Stimulated activated CD4-positive, alpha-beta T cell treated with anti-CD3 and anti-CD28 coated beads, Interleukin-2, amount 100 ng/mL, for 24 hours (primary cell): Measurements from ENCODE around the gene CAAP1.
"Not testable (repeated sequence)": the region's sequence is repeated elsewhere in the genome, so short reads cannot be mapped to it uniquely, and the experiment has no call there.

Source experiments
- DNase-seq, 2 donors: peaks; one replicate each; pipeline ENCODE4 v3.0.0-alpha.2; 2020

The CAAP1 gene, protein sequence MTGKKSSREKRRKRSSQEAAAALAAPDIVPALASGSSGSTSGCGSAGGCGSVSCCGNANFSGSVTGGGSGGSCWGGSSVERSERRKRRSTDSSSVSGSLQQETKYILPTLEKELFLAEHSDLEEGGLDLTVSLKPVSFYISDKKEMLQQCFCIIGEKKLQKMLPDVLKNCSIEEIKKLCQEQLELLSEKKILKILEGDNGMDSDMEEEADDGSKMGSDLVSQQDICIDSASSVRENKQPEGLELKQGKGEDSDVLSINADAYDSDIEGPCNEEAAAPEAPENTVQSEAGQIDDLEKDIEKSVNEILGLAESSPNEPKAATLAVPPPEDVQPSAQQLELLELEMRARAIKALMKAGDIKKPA

DNA sequence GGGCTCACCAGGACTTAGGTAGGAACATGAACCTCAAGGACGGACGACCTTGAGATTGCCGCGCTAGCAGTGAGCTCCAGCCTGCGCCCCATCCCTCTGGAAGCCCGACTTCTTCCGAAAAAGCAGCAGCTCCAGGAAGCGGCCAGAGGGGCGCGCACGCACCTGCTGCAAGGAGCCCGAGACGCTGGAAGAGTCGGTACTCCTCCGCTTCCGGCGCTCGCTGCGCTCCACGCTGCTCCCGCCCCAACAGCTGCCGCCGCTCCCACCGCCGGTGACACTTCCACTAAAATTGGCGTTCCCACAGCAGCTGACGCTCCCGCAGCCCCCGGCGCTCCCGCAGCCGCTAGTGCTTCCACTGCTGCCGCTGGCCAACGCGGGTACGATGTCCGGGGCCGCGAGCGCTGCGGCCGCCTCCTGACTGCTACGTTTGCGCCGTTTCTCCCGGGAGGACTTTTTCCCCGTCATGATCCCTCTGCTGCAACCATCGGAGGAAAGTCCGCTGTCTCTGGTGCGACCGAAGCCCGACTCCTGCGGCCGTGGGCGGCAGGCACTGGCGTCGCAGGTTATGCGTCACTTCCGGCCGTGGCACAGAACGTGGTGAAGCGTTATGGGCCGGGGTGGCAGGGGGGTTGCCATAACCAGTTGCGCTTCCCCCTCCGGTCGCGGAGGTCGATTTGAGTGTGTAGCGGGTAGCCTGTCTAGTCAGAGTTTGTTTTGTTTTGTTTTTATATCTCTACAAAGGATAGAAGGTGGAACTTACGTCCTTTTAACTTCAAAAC is at the start of gene CAAP1:
CAAP1 (minus strand) TSS at position 552 of the 779 bp plus-strand sequence; CDS start at position 465, 87 bp downstream.
- DNase-seq = peak; percentile 94 to 95

DNA sequence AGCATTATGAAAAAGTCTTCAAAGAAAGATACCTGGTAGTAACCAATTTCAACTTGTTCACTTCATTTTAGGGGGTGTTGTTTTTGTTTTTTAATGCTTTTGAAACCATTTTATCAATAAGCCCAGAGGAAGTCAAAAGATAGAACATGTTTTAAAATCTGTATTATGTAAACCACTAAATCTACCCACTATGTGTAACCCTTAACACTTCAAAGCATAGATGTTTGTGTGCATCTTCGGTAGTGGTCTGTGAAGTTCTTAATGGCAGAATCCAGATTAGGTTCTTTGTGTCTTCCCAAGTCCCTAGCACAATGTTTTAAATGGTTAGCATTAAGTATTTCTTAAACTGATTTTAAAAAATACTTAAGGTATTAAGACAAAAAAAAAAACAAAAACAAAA is 48.2 kb upstream of the CAAP1 start:
- DNase-seq = no peak

DNA sequence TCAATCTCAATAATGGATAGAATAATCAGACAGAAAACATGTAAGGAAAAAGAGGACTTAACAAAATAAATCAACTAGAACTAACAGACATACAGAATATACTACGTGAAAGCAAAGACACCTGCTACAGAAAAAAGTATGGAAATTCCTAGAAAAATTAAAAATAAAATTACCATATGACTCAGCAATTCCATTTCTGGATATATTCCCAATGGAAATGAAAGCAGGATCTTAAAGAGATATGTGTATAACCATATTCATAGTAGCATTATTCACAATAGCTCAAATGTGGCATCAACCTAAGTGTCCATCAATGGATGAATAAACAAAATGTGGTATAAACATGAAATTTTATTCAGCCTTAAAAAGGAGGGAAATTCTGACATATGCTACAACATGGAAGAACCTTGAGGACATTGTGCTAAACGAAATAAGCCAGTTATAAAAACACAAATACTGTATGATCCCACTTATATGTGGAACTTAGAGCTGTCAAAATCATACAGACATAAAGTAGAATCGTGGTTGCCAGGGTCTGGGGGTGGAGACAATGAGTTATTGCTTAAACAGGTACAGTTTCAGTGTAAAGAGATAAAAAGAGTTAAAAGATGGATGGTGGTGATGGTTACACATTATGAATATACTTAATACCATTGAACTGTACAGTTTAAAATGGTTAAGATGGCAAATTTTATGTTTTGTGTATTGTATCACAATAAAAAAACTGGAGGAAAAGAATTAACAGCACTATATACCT is 47.5 kb upstream of the CAAP1 start:
- no peak for DNase-seq

DNA sequence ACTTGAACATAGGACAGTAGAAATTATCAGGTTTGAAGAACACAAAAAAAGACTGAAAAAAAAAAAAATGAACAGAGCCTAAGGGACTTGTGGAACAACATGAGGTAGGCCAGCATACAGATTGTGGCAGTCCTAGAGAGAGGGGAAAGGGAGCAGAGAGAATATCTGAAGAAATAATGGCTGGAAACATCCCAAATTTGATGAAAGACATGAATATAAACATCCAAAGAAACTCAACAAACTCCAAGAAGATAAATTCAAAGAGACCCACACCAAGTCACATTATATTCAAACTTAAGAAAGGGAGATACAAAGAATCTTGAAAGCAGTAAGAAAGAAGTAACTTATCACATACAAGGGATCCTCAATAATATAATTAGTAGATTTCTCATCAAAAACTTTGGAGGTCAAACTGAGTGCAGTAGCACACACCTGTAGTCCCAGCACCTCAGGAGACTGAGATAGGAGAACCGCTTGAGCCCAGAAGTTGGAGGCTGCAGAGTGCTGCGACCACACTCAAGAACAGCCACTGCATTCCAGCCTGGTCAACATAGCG is 45.3 kb upstream of the CAAP1 start:
- no peak for DNase-seq

DNA sequence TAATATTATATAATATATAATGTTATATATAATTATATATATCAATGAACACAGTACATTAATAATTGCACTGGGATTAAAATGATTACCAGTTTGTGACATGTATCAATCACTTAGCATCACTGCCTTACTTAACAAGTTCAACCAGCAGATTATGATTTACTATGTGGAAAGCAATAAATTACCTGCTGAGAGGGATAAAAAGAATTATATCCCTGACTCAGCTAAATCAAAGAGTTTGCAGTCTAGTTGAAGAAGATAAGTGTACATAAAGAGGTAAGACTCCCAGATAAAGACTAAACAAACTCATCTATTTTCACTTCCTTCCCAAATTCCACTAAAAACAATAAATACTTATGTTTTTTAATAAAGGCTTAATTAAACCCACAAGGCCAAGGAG is 43.2 kb upstream of the CAAP1 start:
- no peak for DNase-seq

DNA sequence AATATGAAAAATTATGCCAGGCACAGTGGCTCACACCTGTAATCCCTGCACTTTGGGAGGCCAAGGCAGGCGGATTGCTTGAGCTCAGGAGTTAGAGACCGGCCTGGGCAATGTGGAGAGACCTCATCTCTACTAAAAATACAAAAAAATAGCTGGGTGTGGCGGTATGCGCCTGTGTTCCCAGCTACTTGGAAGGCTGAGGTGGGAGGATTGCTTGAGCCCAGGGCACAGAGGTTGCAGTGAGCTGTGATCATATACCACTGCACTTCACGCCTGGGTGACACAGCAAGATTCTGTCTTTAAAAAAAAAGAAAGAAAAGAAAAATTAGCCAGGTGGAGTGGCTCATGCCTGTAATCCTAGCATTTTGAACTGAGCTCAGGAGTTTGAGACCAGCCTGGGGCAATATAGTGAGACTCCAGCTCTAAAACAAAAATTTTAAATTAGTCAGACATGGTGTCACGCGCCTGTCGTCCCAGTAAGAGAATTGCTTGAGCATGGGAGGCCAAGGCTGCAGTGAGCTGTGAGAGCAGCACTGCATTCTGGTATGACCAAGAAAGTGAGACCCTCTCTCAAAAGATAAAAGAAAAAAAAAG is 36.4 kb upstream of the CAAP1 start:
- DNase-seq = no peak

DNA sequence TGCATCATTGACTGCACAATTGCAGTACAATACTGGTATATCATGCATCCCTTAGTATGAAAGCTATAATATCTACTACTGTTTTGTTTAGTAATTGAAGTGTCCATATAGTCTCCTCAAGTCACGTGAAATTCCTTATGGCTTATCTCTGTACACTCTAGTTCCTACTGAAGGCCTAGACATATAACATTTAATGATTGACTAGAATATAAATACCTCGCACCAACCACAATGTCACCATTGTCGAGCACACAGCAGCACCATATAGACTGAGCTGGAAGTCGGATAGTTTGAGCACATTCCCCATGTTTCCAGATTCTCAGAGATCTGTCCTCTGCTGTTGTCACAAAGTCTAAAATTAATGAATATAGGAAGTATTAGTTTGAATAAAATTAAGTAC is 33.0 kb upstream of the CAAP1 start:
- no peak for DNase-seq

DNA sequence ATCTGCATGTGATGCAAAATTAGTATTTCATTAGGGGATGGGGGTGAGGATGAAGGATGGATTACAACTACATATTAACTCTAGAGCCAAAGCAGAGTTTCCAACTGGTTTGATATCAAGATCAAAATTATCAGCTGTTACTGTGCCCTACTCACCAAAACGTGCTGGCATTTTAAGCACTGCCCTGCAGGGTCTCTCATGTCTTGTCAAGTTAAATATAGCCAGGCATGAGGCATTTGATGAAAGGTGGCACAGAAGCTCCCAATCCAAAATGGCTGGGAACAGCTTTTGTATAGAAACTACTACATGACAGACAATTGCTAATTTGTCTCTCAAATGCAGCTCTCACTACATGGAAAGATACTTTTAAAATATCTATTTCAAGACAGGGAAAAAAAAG is 27.1 kb upstream of the CAAP1 start:
- no peak for DNase-seq

DNA sequence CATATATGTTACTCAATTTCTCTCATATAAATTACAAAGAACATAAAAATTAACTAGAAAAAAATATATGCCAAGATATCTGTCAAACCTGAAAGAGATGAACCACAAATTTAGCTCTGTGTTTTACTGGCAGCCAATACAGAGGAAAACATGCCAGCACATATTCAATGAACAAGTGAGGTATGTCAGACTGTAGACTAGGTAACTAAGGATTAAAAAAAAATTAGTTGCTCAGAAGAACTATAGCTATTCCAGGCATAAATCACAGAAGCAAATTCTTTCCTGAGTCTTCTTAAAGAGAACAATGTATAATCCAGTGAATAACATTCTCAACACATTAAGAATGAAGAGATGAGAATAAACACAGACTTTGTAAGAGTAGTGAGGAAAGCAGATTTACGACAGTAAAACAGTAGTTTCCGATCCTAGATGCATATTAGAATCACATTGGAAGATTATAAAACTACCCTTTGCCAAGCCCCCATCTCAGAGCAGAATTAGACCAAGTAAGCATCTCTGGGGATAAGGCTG is 20.6 kb upstream of the CAAP1 start:
- no peak for DNase-seq

DNA sequence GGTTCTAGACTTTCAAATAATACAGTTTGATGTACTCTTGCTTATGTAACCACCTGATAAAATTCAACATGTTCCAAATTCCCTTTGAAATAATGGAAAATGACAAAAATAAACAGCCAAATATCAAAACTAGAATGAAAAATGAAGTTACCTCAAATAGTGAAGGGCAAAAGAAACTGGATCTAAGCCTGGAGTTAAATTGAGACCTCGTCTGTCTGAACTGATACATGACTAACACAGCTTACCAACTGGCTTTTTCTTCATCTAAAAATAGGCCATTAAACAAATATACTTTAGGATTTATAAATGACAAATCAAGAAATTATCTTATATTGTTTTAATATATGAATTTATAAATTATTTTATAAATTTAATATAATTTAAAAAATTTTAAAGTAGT is 12.1 kb upstream of the CAAP1 start:
- no peak for DNase-seq

DNA sequence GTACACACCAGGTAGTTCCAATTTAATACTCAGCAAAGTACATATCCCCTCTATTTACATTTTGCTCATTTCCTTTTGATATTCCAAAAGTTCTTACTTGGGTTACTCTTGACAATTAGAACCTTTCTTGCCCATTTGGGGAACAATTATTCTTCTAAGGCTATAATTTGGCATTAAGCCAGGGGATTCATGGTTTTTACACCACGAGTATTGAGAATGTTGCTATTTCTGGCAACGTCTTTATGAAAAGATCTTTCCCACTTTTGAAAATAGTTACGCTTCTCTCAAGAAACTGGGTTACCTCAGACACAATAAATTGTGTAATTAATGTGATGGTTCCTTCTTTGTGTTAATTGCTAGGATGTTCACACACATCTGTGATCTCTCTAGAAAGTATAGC is 11.5 kb upstream of the CAAP1 start:
- DNase-seq = no peak

DNA sequence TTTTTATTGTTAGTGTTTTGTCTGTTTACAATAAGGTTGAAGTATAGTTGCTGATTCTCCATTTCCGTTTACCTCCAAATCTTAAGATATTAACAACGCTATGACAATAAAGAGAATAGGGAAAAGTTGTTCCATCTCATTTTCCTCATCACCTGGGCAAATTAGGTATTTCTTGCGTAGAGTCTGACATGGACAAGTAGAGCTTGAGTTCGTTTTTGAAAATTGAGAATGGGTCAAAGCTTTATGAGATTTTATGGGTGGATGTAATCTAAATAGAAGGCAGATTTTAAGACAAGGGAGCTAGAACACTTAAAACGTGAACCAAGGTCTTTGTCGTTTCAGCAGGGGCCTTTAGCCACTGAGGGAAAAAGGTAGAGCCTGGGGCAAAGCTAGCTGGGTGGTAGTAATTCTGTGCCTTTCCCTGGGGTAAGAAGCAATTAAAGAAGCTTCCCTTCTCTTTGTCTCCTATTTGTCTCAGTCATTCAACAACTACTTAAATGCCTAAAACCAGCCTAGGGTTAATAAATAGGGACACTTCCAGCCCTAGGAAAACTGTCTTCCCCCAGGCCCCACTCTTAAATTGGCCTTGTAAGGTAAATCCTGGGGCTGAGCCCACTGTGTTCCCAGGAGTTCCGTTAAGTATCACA is 551 bp upstream of the CAAP1 start:
- DNase-seq = no peak

DNA sequence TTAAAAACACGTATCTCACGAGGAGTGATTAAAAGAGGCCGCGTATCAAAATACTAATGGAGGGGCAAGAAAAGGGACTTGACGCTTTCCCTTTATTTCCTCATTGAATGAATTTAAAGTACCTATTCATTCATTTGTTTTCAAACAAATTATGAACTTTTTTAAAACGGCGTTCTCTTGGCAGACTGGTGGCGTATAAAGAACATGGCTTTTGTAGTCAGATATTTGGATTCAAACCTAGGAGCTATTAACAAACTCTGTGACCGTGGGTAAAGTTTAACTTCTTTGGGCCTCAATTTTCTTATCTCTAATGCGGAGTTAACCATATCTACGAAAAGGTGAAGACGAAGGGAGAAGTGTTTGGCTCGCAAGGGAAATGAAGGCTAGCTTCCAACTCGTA is 876 bp downstream of the CAAP1 start:
- no peak for DNase-seq

DNA sequence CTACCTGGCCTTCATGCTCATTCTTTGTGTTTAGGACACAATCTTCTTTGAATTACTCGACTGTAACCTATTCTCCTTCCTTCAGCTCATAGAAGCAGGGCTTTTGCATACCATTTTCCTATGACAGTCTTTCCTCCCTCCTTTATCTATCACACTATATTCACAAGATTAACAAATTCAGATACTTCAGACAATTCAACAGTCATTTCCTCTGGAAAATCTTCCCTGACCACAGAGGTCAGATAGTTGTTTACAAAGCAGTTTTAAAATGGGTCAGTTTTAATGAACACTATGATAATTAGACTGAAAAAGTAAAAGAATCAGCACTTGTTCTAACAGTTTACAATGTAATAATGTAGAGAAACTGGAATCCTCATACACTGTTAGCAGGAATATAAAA is 4.3 kb downstream of the CAAP1 start:
- DNase-seq = no peak

DNA sequence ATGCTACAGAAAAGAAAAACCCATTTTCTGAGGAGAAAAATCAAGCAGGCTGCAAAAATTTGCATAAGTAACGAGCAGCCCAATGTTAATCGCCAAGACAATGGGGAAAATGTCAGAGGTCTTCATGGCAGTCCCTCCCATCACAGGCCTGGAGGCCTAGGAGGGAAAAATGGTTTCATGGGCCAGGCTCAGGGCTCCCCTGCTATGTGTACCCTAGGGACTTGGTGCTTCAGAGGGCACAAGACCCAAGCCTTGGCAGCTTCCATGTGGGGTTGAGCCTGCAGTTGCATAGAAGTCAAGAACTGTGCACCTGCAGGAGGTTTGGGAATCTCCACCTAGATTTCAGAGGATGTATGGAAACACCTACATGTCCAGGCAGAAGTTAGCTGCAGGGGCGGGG is 10.4 kb downstream of the CAAP1 start:
- DNase-seq = no peak

DNA sequence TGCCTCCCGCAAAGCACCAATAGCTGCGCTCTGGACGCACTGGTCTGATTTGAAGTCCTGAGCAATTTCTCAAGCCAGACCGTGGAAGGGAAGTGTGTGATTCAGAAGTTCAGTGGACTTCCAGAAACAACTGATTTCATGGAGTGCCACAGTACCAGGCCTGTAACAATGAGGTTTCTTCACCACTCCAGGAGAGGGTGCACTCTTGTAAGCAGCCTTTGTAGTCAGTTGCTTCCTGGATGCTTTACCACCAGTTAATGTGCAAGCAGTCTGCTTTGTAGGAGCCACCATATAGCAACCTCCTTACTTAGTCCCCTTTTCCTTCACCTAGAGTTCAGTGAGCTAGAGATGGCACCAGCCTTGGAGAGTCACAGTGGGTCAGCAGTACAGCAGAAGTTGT is 12.3 kb downstream of the CAAP1 start:
- no peak for DNase-seq

DNA sequence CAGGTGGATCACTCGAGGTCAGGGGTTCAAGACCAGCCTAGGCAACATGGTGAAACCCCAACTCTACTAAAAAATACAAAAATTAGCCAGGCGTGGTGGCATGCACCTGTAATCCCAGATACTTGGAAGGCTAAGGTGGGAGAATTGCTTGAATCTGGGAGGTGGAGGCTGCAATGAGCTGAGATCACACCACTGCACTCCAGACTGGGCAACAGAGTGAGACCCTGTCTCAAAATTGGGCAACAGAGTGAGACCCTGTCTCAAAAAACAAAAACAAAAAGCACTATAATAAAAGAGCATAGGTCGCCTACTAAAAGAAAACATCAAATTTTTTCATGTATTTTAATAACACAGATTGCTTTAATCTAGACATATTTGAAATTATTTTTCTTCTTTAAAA is 17.4 kb downstream of the CAAP1 start:
- DNase-seq = not testable (repeated sequence)

DNA sequence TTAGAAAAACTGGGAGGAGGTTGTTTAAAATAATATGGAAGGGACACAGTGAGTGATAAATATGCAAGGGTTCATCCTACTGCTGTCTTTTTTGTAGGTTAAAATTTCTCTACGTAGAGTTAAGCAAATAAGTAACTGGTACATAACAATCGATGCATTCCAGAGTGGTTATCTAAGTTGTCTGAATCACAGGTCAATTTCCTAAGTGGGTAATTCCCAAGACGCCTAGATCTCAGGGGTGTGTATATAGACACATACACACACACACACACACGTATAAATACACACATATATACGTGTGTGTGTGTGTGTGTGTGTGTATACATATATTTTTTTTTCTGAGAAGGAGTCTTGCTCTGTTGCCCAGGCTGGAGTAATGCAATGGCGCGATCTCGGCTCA is 22.3 kb downstream of the CAAP1 start:
- no peak for DNase-seq

DNA sequence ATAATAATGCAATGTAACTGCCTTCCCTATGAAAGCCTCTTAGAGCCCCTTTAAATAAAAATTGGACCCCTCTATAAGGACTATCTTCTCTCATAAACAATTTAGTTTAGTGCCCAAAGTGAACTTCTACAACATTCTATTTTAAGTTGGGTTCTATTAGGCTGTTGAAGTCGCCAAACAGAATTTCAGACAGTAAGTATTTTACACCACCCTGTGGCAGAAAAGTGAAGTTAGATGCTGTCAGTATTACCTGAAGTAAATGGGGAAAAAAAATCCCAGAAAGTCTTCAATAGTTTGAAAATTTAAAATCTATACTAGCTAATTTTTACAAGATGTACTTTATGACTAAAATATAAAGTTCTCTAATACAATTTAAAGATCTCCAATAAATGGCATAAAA is 29.5 kb downstream of the CAAP1 start:
- DNase-seq = no peak

DNA sequence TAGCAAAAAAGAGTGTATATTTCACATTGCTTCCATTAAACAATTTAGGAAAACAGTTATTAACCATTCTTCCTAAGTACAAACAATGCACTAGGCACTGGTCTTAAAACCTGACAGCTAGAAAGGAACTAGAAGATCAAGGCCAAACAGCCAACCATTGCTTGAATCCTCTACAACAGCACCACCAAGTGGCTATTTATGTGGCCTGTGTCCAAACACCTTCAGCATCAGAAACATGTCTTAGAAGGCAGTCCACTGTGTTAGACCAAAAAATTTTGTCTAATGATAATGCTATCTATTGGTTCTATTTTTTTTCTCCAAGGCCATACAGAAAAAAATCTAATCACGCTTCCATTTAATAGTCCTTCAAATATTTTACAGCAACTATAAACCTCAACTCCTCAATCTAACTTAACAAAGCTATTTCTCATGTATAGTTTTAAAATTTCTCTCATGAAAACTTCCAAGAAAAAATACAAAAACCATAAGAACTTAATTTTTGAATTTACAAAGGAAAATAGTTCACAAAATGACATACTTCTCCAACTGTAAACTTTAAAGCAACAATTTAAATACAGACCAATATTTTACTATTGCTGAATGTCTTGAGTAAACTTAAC is 36.1 kb downstream of the CAAP1 start:
- DNase-seq = no peak

DNA sequence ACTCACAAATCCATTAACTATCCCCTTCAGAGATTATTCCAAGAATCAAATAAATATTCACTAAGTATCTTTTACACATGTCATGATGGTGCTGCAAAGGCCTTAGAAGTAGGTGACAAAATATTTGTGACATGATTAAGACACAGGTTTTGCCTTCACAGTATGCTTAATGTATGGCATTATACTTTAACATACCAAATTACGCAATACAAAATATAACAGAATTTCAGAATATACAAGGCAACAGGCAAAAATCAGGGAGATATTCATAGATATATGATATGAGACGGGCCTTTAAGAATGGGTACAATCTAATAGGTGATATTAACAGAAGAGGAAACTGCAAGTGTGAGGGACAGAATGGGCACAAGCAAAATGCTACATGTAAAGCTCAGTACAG is 41.6 kb downstream of the CAAP1 start:
- no peak for DNase-seq

DNA sequence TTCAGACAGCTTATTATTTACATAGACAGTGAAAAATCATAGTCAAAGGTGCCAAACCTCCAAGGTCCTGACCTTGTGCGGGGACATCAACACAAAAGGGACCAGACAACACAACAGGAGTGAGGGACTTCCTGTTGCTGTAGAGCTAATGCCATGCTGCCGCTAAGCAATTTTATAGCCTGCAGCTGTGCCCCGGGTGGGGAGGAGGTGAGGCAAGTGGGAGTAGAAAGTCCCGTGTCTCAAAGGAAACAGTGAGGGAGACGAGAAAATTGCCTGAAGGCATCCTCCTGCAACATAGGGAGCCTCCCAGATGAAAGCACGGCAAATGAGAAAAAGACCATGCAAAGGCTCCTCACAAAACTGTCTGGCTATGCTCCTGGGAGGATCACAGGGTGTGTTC is 58.8 kb downstream of the CAAP1 start:
- DNase-seq = no peak
